Sigmoid colon (tissue), 4 donors: Measurements from ENCODE around the gene KRT14.

Experiments used
- EP300 ChIP-seq, 4 donors: sonication (generic); formaldehyde crosslinking; IDR thresholded peaks; one replicate each; pipeline ENCODE4 v1.6.1; 2017; ENCODE audit warnings: antibody characterized with exemption in 4 of 4
- POLR2A ChIP-seq, 2 donors: fragments of 450-650 bp; IDR thresholded peaks; one replicate each; pipeline ENCODE4 v1.6.1; 2016; ENCODE audit warnings: antibody characterized with exemption in 2 of 2, mild to moderate bottlenecking in 2 of 2, moderate library complexity in 2 of 2
- POLR2AphosphoS5 ChIP-seq, 4 donors: sonication (generic); formaldehyde crosslinking; IDR thresholded peaks; one replicate each; pipeline ENCODE4 v1.6.1; 2017; ENCODE audit warnings: antibody characterized with exemption in 4 of 4
- TF ChIP-seq, protein P1 (sequence below), 4 experiments: fragments of 450-650 bp in 3 of 4; fragments of 200-600 bp in 1 of 4; IDR thresholded peaks; one replicate each; pipeline ENCODE4 v1.5.1; 2016 to 2019; ENCODE audit warnings: antibody characterized with exemption in 4 of 4, mild to moderate bottlenecking in 3 of 4, moderate library complexity in 2 of 4

DNA sequence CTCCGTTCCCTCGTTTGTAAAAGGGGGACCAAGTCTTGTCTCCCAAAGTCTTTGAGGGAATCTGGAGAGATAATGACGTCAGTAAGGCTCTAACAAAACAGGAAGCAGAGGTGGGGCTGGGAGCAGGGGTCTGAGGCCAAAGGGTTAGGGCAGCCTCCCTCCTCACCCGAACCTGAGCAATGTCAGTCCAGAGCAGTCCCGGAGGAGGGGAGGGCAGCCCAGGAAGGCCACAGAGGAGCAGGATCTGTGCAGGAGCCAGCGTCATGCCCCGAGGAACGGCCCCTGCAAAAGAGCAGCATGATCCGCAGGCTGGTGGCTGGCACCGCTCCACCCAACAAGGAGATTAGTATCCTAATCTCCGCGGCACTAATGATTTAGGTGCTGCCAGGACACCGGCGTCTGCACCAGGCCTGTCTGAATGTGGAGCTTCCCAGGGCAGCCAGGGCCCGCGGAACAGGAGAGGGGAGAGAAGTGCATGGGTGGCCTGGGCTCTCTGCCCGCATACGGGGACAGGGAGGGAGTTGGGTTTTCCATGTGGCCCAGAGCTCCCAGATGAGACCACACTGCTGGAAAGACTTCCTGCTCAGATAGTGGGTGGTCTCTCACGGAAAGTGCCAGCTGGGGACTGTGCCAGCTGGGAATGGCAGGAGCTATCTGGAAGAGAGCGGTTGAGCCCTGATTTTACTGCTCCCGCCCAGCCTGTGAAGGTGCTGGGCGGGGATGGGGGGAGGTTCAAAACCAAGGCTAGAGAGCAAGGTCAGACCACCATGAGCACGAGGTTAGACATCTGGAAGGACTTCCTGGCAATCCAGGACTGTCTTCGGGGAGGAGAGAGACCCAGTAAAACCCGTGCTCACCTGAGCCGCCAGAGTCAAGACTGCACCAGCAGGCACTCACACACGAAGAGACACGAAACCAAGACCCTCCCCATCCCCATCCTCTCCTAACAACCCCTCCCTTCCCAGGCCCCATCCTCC is 48.7 kb upstream of the KRT14 start:
- TF ChIP-seq, protein P1, sequence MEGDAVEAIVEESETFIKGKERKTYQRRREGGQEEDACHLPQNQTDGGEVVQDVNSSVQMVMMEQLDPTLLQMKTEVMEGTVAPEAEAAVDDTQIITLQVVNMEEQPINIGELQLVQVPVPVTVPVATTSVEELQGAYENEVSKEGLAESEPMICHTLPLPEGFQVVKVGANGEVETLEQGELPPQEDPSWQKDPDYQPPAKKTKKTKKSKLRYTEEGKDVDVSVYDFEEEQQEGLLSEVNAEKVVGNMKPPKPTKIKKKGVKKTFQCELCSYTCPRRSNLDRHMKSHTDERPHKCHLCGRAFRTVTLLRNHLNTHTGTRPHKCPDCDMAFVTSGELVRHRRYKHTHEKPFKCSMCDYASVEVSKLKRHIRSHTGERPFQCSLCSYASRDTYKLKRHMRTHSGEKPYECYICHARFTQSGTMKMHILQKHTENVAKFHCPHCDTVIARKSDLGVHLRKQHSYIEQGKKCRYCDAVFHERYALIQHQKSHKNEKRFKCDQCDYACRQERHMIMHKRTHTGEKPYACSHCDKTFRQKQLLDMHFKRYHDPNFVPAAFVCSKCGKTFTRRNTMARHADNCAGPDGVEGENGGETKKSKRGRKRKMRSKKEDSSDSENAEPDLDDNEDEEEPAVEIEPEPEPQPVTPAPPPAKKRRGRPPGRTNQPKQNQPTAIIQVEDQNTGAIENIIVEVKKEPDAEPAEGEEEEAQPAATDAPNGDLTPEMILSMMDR (IDR thresholded peaks at IDR 0.05): no peak
- TF ChIP-seq POLR2A (IDR thresholded peaks at IDR 0.05) (no peak), POLR2AphosphoS5 (IDR thresholded peaks at IDR 0.05) (no peak), EP300 (IDR thresholded peaks at IDR 0.05) (no peak)
